ENCODE data around the gene JAZF1.

DNA sequence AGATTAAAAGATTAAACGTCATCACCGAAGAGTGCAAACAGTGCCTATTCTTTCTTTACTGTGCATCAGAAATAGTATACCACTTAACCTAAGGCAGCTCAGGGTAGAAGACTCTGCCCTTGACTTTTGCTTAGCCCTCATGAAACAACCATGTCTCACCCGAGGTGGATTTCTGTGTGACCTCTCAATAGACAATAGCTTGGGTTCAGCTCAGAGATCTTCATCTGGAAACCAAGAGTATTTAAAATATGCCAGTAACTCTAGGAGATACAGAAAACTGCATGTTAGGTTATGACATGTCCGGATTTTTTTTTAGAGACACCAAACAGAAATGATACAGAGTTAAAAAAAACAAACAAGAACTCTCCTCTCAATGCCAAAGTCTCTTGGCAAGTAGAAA is 75.8 kb downstream of the JAZF1 start:
- TF ChIP-seq, protein P1, sequence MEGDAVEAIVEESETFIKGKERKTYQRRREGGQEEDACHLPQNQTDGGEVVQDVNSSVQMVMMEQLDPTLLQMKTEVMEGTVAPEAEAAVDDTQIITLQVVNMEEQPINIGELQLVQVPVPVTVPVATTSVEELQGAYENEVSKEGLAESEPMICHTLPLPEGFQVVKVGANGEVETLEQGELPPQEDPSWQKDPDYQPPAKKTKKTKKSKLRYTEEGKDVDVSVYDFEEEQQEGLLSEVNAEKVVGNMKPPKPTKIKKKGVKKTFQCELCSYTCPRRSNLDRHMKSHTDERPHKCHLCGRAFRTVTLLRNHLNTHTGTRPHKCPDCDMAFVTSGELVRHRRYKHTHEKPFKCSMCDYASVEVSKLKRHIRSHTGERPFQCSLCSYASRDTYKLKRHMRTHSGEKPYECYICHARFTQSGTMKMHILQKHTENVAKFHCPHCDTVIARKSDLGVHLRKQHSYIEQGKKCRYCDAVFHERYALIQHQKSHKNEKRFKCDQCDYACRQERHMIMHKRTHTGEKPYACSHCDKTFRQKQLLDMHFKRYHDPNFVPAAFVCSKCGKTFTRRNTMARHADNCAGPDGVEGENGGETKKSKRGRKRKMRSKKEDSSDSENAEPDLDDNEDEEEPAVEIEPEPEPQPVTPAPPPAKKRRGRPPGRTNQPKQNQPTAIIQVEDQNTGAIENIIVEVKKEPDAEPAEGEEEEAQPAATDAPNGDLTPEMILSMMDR (IDR thresholded peaks at IDR 0.05; ENCODE audit: insufficient read depth, low read length) = no peak
- TF ChIP-seq, protein P2, sequence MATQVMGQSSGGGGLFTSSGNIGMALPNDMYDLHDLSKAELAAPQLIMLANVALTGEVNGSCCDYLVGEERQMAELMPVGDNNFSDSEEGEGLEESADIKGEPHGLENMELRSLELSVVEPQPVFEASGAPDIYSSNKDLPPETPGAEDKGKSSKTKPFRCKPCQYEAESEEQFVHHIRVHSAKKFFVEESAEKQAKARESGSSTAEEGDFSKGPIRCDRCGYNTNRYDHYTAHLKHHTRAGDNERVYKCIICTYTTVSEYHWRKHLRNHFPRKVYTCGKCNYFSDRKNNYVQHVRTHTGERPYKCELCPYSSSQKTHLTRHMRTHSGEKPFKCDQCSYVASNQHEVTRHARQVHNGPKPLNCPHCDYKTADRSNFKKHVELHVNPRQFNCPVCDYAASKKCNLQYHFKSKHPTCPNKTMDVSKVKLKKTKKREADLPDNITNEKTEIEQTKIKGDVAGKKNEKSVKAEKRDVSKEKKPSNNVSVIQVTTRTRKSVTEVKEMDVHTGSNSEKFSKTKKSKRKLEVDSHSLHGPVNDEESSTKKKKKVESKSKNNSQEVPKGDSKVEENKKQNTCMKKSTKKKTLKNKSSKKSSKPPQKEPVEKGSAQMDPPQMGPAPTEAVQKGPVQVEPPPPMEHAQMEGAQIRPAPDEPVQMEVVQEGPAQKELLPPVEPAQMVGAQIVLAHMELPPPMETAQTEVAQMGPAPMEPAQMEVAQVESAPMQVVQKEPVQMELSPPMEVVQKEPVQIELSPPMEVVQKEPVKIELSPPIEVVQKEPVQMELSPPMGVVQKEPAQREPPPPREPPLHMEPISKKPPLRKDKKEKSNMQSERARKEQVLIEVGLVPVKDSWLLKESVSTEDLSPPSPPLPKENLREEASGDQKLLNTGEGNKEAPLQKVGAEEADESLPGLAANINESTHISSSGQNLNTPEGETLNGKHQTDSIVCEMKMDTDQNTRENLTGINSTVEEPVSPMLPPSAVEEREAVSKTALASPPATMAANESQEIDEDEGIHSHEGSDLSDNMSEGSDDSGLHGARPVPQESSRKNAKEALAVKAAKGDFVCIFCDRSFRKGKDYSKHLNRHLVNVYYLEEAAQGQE (IDR thresholded peaks at IDR 0.05; ENCODE audit: insufficient replicate concordance, low read depth) = no peak

Measured in HL-60 (cell line).